Measurements from ENCODE around the gene PLCH1.

GRCh38 chr3:155411500-155412223 lies 333.2 kb downstream of the PLCH1 start:
- no peak for TF ChIP-seq CTCF (IDR thresholded peaks at IDR 0.05)
- no peak for TF ChIP-seq POLR2A (IDR thresholded peaks at IDR 0.05)
